A673 (cell line): Measurements from ENCODE around the gene IMP4.

Source experiments
- EZH2 ChIP-seq: fragments of 200-600 bp; sonication (generic); IDR thresholded peaks from 2 replicates; pipeline ENCODE4 v1.6.1; 2017; ENCODE audit warnings: borderline replicate concordance, low read depth, mild to moderate bottlenecking, mixed read lengths, antibody characterized with exemption, low read length; ENCODE audit not compliant: poor library complexity, severe bottlenecking
- TF ChIP-seq, protein P1 (sequence below): fragments of 300-800, 200-600 bp; sonication (generic); conservative IDR thresholded peaks from 2 replicates; pipeline ENCODE4 v1.5.1; 2017; ENCODE audit warnings: low read depth, mild to moderate bottlenecking, antibody characterized with exemption, low read length, moderate library complexity, mixed read lengths

DNA sequence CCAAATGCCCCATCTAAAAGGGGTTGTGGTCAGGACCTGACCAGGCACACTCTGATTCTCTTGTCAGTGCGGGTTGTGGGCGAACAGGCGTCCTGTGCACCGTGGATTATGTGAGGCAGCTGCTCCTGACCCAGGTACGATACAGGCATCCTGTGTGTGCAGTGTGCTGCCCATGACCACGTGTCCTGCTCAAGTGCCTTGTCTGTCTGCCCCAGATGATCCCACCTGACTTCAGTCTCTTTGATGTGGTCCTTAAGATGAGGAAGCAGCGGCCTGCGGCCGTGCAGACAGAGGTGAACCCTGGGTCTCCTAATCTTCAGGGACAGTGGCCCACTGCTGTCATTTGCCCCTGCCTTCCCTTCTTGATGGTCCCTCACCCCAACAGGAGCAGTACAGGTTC is 27.8 kb downstream of the IMP4 start:
- TF ChIP-seq, protein P1, sequence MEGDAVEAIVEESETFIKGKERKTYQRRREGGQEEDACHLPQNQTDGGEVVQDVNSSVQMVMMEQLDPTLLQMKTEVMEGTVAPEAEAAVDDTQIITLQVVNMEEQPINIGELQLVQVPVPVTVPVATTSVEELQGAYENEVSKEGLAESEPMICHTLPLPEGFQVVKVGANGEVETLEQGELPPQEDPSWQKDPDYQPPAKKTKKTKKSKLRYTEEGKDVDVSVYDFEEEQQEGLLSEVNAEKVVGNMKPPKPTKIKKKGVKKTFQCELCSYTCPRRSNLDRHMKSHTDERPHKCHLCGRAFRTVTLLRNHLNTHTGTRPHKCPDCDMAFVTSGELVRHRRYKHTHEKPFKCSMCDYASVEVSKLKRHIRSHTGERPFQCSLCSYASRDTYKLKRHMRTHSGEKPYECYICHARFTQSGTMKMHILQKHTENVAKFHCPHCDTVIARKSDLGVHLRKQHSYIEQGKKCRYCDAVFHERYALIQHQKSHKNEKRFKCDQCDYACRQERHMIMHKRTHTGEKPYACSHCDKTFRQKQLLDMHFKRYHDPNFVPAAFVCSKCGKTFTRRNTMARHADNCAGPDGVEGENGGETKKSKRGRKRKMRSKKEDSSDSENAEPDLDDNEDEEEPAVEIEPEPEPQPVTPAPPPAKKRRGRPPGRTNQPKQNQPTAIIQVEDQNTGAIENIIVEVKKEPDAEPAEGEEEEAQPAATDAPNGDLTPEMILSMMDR = no peak
- TF ChIP-seq EZH2 = no peak
